ENCODE measurements around the gene SPATA6.

DNA sequence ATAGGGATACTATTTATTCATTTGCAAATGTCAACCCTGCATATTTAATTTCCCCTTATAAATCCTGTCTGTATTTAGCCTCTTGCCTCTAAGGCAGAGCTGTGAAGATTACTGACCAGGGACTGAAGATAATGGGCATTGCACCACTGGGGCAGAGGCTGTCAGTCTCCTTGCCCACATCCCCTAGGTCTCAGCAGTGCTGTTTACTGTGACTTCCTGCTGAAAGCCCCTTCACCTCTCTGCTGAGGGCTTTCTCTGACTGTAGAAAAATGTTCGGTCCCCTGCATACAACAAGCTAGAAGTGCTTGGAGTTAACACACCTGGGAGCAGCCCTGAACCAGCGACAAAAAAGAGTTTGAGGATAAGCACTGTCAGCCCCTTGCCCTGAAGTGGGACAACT lies 220.7 kb downstream of the SPATA6 start:
- no peak for TF ChIP-seq EZH2 (IDR thresholded peaks at IDR 0.05; ENCODE audit: low read length, missing control alignments)
- TF ChIP-seq, protein P1, sequence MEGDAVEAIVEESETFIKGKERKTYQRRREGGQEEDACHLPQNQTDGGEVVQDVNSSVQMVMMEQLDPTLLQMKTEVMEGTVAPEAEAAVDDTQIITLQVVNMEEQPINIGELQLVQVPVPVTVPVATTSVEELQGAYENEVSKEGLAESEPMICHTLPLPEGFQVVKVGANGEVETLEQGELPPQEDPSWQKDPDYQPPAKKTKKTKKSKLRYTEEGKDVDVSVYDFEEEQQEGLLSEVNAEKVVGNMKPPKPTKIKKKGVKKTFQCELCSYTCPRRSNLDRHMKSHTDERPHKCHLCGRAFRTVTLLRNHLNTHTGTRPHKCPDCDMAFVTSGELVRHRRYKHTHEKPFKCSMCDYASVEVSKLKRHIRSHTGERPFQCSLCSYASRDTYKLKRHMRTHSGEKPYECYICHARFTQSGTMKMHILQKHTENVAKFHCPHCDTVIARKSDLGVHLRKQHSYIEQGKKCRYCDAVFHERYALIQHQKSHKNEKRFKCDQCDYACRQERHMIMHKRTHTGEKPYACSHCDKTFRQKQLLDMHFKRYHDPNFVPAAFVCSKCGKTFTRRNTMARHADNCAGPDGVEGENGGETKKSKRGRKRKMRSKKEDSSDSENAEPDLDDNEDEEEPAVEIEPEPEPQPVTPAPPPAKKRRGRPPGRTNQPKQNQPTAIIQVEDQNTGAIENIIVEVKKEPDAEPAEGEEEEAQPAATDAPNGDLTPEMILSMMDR (conservative IDR thresholded peaks at IDR 0.05 in 1 of 2, IDR thresholded peaks at IDR 0.05 in 1 of 2; ENCODE audit: low read depth in 1 of 2, low read length in 2 of 2): no peak

Data from fibroblast of lung (primary cell).